ENCODE results near the gene PPP2R5C. TPM values are rescaled to one million over a fixed set of nuclear protein-coding genes. Genes with fewer than 3 reads are reported as not detected.

Gene PPP2R5C
- total and polyA plus RNA-seq, 11 donors, result 99.4 to 248 (median 204) TPM

DNA sequence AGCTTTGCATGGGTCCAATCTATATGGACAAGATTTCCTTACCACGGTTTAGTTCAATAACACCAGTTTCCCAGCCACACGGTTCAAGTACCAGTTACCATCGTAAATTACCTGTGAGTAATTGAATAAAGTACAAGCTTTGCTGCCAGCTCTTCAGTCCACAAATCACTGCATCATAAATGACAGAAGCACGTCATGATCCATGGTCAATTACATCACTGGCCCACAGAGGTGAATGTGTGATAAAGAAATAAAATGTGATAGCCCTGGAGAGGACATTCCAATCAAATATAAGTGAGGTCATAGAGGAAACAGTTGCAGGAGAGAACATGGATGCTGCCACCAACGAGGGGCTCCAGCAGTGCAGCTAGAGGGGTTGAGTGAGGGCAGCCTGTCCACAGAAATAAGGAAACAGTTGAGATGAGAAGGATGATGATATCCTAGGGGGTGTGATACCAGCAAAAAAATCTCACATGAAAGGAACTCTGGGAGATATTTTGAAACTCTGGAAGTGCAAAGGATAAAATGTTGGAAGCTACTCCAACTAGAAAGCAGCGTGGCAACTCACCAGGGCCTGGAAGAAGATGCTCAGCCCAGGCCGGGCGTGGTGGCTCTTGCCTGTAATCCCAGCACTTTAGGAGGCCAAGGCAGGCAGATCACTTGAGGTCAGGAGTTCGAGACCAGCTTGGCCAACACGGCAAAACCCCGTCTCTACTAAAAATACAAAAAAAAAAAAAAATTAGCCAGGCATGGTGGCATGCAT, 197.1 kb downstream of the PPP2R5C start:
- H3K4me3 ChIP-seq, result no peak overlapping the region
- no peak overlapping the region for H3K27ac ChIP-seq
- peaks cover 0 to 22% (median 11%) of the 10 kb centered on the region in 12 donors for H3K4me1 ChIP-seq
- H3K27me3 ChIP-seq, result no peaks in the 10 kb centered on the region
- no peaks in the 10 kb centered on the region for H3K36me3 ChIP-seq
- DNase-seq, result no peak
- no peak for TF ChIP-seq POLR2A (IDR thresholded peaks at IDR 0.05)
- TF ChIP-seq, protein P1, sequence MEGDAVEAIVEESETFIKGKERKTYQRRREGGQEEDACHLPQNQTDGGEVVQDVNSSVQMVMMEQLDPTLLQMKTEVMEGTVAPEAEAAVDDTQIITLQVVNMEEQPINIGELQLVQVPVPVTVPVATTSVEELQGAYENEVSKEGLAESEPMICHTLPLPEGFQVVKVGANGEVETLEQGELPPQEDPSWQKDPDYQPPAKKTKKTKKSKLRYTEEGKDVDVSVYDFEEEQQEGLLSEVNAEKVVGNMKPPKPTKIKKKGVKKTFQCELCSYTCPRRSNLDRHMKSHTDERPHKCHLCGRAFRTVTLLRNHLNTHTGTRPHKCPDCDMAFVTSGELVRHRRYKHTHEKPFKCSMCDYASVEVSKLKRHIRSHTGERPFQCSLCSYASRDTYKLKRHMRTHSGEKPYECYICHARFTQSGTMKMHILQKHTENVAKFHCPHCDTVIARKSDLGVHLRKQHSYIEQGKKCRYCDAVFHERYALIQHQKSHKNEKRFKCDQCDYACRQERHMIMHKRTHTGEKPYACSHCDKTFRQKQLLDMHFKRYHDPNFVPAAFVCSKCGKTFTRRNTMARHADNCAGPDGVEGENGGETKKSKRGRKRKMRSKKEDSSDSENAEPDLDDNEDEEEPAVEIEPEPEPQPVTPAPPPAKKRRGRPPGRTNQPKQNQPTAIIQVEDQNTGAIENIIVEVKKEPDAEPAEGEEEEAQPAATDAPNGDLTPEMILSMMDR (IDR thresholded peaks at IDR 0.05), result no peak
- intact Hi-C loops (cut with DNase I), result loop anchor here in 2 of 10 donors (10.0 kb wide), 2 partner anchors 244 to 254 kb away; no protein-coding TSS in a partner anchor
- H3K9me3 ChIP-seq, result no peaks in the 10 kb centered on the region
- no peak for ATAC-seq
- 84 to 89% (median 85%) methylated on average over 11 of the region's 11 CpGs for WGBS, 4 donors

DNA sequence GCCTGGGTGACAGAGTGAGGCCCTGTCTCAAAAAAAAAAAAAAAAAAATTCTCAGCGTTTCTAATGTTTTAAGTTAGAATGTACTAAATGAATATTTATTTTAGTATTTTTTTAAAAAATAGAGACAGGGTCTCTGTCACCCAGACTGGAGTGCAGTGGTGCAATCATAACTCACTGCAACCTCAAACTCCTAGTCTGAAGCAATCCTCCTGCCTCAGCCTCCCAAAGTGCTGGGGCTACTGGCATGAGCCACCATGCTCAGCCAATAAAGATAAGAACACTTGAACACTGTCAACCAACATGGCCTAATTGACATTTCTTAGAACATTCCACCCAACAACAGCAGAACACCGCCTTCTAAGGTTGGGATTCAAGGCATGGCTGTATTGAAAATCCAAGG, 197.8 kb downstream of the PPP2R5C start:
- Histone ChIP-seq H3K27me3 (no peaks in the 10 kb centered on the region), H3K4me1 (peaks cover 0 to 28% (median 15%) of the 10 kb centered on the region in 12 donors), H3K27ac (no peak overlapping the region), H3K36me3 (no peaks in the 10 kb centered on the region), H3K9me3 (no peaks in the 10 kb centered on the region), H3K4me3 (no peak overlapping the region)
- no peak for ATAC-seq
- 83 to 91% (median 88%) methylated on average over 2 of the region's 2 CpGs for WGBS, 4 donors
- intact Hi-C loops (cut with DNase I), result loop anchor here in 2 of 10 donors (10.0 kb wide), 2 partner anchors 244 to 254 kb away; no protein-coding TSS in a partner anchor
- TF ChIP-seq, protein P1 (IDR thresholded peaks at IDR 0.05), result no peak
- no peak for TF ChIP-seq POLR2A (IDR thresholded peaks at IDR 0.05)
- no peak for DNase-seq

GRCh38 chr14:101960225-101960624, 198.7 kb downstream of the PPP2R5C start:
- ATAC-seq (no peak), DNase-seq (no peak)
- Histone ChIP-seq H3K9me3 (no peaks in the 10 kb centered on the region), H3K4me3 (no peak overlapping the region), H3K4me1 (peaks cover 0 to 28% (median 15%) of the 10 kb centered on the region in 12 donors), H3K27me3 (no peaks in the 10 kb centered on the region), H3K36me3 (no peaks in the 10 kb centered on the region), H3K27ac (no peak overlapping the region)
- intact Hi-C loops (cut with DNase I), result loop anchor here (2.0 to 10.0 kb wide), 9 partner anchors 125 to 357 kb away; partner anchors contain the start of genes ZNF839 (in 5 of the 10), HSP90AA1 (in 2 of the 10) and PPP2R5C (in 1 of the 10)
- TF ChIP-seq, protein P1 (IDR thresholded peaks at IDR 0.05), result peak in 5 of 12 donors; percentile 18 to 35 (median 31)
- no peak for TF ChIP-seq POLR2A (IDR thresholded peaks at IDR 0.05)
- WGBS, 4 donors, result 52 to 58% (median 57%) methylated on average over 13 of the region's 13 CpGs

DNA sequence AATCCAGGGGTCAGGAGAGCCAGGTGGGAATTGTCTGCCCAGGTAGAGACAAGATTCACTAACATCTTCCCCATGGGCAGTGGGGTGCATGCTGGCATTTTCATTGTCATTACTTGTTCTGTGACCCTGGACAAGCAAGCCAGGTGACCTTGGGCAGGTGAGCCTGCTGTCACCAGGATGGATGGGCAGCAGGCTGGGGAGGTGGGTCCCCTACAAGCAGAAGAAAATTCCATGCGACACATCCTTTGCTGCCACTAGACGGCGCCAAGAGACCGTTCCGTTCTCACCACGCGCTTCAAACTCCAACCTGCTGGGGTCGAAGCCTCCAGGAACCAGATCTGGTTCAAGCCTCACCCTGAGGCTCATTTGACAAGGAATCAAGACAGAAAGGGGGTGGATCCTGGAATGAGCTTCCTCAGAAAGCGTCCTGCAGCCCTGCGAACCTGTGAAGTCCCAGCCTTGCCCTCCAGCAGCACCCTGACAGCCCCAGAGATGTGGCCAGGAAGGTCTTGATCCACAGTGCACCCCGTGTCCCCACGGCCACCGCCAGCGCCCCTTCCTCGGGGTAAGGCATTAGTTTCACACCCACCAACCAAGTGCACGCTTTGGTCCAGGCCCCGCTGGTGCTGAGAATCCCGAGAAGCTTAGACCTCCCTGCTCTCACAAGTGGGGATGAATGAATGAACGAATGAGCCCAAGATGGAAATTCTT, 199.7 kb downstream of the PPP2R5C start:
- DNase-seq, result peak; percentile 72 to 79 (median 79)
- Histone ChIP-seq H3K9me3 (no peaks in the 10 kb centered on the region), H3K27me3 (no peaks in the 10 kb centered on the region), H3K4me1 (peaks cover 0 to 36% (median 22%) of the 10 kb centered on the region in 12 donors), H3K36me3 (no peaks in the 10 kb centered on the region), H3K27ac (no peak overlapping the region), H3K4me3 (no peak overlapping the region)
- 31 to 37% (median 33%) methylated on average over 19 of the region's 19 CpGs for WGBS, 4 donors
- ATAC-seq, result peak in 1 of 4 donors; percentile 16
- intact Hi-C loops (cut with DNase I), result loop anchor here (2.0 to 10.0 kb wide), 9 partner anchors 124 to 356 kb away; partner anchors contain the start of genes ZNF839 (in 5 of the 10), HSP90AA1 (in 2 of the 10) and PPP2R5C (in 1 of the 10)
- TF ChIP-seq POLR2A (IDR thresholded peaks at IDR 0.05), result no peak
- TF ChIP-seq, protein P1 (IDR thresholded peaks at IDR 0.05), result peak; percentile 76 to 90 (median 84)
